Hematopoietic multipotent progenitor cell (in vitro differentiated cells): Measurements from ENCODE around the gene CAPS. TPM values are rescaled to one million over a fixed set of nuclear protein-coding genes. Genes with fewer than 3 reads are reported as not detected.

Source experiments
- DNase-seq, 3 donors: peaks; one replicate each; pipeline ENCODE4 v3.0.0-alpha.2; 2011 to 2015; ENCODE audit warnings: low read depth in 2 of 3, low spot score in 2 of 3
- total RNA-seq: library from RNA; depleted of rRNA; stranded (reverse); fragments of >200 nt; gene quantifications from one replicate; pipeline ENCODE4 v1.2.3, GENCODE V29; 2012

The CAPS gene
- total RNA-seq, 1 donor: 11.3 TPM

DNA sequence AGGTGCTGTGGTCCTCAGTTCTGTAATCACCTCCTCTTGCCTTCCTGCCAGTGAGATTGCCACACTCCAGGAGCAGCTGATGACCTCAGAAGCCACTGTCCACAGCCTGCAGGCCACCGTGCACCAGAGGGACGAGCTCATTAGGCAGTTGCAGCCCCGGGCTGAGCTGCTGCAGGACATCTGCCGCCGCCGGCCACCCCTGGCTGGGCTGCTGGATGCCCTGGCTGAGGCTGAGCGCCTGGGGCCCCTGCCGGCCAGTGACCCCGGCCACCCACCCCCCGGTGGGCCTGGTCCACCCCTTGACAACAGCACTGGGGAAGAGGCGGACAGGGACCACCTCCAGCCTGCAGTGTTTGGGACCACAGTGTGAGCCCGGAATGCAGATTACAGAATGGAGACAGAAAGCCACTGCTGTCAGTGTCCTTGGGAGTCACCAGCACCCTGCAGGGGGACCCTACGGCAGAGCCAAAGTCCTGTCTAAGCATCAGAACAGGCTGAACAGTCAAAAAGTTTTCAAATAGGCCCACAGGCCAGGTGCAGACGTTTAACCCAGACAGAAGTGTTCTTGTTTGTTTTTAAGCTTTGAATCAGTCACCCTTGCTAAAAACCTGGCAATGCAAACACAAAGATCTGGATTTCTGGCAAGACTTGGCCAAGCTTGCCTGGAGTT is 5.1 kb upstream of the CAPS start:
- no peak for DNase-seq

DNA sequence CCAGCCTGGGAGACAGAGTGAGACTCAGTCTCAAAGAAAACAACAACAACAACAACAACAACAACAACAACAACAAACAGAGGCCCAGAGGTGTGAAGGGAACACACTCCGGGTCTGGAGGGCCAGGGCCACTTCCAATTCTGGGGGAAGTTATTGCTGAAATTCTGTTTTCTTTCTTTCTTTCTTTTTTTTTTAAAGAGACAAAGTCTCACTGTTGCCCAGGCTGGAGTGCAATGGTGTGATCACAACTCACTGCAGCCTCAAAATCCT is 3.5 kb upstream of the CAPS start:
- DNase-seq: no peak

DNA sequence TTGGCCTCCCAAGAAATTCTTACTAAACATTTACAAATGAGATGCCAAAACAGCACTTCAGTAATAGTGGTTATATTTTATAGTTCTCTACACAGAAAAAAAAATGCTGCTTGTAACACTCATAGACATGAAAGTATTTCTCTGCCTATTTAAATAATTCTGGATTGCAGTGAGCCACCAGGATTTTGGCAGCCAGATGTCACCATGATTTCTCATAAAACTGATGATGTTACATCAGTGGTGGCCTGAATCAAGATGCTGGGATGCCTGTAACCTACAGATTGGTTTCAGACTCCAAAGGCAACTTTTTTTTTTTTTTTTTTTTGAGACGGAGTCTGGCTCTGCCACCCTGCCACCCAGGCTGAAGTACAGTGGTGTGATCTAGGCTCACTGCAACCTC is 2.7 kb upstream of the CAPS start:
- no peak for DNase-seq

- DNase-seq: no peak
Observed at GRCh38 chr19:5914358-5914774, 312 bp downstream of the CAPS start.

DNA sequence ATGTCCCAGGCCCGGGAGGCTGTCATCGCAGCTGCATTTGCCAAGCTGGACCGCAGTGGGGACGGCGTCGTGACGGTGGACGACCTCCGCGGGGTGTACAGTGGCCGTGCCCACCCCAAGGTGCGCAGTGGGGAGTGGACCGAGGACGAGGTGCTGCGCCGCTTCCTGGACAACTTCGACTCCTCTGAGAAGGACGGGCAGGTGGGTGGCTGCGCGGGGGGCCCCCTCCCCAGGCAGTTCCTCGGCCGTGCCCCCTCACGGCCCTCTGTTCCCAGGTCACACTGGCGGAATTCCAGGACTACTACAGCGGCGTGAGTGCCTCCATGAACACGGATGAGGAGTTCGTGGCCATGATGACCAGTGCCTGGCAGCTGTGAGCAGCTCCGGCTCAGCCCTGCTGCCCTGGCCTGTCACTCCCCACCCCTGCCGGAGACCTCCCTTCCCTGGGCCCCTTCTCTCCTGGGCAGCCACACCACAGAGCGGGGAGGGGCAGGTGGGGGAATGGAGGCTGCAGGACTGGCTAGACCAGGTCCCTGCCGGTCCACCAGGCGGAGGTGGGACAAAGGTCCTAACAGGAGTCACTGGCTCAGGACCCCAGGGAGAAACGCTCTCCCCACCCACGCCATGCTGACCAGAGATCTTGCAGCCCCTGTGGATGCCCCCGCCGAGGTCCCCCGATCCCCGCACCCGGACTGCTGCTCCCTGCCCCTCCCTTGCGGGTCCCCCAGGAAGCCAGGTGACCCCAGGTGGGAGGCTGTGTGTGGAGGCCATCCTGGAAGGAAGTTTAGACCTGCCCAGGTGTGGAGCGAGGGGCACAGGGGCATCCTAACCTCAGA is 1.1 kb downstream of the CAPS start:
- no peak for DNase-seq

DNA sequence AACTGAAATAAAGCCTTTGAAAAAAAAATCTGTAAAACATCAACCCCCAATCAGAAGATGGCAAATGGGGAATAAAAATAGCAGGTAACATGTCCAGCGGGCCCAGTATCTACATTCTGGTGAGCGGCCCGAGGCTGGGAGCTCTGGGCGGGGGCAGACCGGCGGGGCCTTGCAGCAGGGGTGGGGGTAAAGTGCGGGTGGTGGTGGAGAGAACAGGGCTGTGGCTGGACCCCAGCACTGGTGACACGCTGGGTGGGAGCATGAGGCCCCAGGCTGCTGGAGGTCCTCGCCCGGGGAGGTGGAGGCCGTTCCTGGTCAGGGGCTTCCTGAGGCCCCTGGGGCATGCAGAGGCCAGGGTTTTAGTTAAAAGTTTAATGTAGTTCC is 1.7 kb downstream of the CAPS start:
- no peak for DNase-seq

DNA sequence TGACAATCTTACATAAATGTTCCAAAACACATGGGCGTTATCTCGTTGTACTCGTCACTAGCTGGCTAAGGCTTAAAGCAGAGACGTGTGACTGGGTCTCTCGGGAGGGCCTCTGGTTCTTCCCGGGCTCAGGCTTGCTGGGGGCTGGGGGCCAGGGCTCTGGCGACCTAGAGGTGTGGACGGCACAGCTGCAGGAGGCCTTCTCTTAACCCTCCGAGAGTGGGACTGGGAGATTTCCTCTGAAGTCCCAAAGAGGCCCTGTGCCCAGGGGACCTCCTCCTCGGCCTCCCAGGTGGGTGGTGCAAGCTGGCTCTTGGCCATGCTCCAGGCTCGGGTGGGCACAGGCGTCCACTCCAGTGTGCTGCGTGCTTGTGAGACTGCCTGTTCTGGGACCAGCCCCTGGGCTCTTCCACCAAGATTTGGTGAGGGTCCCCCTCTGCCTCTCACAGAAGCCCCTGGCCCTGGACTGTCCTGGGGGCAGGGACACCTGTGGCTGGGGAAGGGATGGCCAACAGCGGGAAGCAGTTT is 2.2 kb downstream of the CAPS start:
- DNase-seq: no peak

DNA sequence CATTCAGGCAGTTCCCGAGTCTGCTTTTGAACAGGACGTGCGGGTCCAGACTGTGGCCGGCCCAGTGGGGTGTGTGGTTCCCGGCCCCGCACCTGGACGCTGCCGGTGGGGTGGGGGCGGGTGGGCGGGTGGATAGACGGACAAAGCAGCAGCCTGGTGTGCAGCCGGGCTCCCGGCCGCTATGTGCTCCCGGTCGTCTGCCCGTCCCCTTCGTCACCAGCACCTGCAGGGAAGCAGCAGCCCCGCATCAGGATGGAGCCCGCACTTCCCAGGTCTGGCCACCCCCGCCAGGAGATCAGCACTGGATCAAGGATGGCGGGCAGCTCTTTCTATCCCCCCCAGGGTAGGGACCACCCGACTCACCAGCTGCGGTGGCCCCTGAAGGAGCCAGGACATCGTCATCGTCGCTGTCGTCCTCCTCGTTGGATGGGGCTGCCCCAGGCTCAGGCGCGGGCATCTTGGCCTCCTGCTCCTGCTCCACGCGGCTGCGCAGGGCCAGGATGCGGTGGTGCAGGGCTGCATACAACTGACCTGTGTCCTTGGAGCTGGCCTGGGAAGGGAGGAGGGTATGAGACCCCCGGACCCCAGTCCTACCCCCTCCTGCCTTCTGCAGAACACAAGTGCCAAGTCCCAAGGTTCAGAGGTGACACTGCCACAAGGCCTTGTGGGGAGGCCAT is 3.5 kb downstream of the CAPS start:
- DNase-seq: no peak

DNA sequence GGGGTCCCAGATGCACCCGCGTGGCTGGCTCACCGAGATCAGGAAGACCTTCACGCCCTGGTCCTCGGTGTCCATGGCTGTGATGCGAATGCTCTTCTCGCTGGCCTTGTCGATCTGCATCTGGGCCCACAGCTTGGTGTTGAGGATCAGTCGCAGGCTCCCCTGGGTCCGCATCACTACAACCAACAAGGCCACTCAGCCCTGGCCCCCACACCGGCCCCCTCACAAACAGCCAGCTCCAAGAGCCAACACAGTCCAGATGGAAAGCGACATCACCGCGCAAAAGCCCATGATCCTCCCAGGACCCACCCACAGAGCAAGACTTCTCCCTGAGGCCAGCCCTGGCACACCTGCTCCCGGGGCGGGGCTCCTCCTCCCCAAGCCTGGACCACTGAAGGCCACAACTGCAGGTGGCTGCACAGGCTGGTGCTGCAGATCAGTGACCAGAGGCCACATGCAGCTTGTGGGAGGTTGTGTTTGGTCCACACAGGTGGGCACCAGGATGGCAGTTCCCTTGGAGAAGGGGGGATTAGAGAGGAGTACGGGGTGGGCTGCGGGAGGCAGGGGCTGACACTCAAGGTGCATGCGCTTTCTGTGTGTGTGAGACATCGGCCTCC is 4.5 kb downstream of the CAPS start:
- no peak for DNase-seq

DNA sequence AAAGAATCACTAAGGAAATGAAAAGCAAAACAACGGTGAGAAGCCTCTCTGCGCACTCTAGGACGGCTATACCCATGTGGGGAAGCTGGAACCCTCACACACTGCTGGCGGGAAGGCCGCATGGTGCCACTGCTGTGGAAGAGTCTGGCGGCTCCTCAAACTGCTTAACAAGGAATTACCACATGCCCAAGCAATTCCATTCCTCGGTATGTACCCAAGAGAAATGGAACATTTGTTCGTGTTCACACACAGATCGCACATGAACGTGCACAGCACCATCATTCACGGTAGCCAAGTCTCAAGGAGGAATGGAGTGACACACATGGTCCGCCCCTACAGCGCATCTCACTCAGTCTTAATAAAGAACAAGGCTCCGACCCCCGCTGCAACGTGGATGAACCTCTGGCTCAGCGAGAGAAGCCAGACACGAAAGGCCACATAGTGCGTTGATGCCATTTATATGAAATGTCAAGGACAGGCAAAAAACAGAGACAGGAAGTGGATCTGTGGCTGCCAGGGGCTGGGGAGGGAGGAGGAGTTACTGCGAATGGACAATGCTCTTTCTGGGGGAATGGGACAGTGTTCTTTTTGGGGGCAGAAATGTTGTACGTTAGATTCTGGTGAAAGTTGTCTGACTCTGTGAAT is 7.6 kb downstream of the CAPS start:
- DNase-seq: no peak

DNA sequence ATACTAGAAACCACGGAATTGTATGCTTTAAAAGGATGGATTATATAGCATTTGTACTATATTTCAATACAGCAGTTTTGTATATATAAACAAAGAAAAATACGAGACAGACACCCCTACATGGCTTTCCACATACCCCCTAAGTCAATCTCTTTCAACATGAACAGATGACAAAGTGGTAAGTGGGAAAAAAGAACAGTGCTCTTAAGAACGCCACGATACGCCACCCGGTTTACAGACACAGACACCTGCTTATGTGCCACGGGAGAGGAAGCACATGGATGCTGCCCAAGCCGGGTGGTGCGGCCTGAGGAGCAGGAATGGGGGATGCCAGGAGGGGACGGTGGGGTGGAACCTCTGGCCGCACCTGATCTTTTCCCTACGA is 8.1 kb downstream of the CAPS start:
- no peak for DNase-seq

DNA sequence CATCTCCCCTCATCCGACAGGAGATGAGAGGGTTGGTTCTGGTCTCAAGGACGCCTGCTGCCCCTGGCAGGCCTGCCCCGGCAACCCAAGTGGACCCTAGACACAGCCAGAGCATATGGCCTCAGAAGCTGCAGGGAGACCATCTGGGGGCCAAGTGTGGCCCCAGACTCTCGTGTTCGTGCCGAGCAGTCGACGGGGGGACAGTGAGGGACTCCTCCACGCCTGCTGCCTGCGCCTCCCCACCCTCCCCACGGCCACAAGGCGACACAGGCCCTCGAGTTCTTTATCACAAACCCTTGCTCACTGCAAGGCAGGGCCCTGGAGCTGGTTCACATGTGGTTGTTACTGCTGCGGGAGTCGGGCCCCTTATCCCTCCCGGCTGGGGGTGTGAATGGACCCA is 9.3 kb downstream of the CAPS start:
- no peak for DNase-seq

DNA sequence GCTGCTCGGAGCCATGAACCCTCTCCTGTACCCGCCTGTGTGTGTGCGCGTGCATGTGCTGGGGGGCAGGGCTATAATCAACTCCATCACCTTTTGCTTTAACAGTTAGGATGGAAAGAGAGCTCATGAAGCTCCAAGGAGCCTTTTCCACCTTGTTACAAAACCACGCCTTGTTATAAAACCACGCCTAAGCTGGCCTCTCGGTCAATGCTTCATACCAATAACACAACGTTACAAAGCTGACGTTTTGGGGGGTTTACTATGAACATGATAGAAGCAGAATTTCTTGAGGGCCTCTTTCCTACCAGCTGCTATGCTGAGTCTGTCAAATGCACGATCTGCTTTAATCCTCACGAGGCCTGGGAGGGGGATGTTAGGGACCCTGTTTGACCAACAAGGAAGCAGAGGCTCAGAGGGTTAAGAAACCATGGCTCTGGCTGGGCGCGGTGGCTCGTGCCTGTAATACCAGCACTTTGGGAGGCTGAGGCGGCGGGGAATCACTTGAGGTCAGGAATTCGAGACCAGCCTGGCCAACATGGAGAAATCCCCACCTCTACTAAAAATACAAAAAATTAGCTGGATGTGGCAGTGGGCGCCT is 11.9 kb downstream of the CAPS start:
- no peak for DNase-seq

- no peak for DNase-seq
Observed at GRCh38 chr19:5926641-5927440, 12.8 kb downstream of the CAPS start.

GRCh38 chr19:5927441-5927821 is 13.4 kb downstream of the CAPS start:
- DNase-seq: no peak

- no peak for DNase-seq
Observed at GRCh38 chr19:5929179-5929578, 15.1 kb downstream of the CAPS start.

DNA sequence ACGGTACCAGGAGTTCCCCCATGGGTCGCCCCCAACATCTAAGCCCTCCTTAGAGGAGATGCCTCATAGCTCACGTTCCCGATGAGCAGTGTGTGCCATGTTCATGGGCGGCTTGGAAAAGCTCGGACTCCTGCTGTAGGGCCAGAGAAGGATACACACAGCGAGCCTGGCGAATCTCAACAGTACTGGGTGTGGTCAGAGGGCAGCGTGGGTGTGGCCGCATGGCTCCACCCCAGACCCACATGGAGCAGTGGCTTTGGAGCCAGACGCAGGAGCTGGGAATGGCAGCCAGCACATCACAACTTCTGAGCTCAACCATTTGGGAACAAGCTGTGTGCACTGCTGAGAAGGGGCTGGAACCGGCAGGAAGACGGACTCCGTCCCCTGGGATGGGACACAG is 15.6 kb downstream of the CAPS start:
- no peak for DNase-seq

DNA sequence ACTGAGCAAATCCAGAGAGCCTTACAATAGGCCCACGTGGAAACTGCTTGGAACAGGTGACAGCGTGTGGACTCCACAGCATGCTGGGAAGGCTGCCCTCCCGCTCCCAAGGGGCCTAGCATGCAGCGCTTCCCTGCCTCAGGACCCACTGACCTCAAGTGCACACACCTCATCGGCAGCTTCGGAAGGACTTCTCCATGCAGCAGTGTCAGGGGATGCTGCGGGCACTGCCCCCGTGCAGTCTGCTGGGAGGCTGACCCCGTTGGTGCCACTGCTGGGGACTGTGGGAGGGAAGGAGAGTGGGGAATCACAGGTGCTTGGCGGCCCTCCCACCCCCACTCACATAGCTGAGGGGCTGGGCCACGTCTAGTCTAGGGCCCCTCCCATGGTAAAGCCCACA is 17.2 kb downstream of the CAPS start:
- DNase-seq: no peak

DNA sequence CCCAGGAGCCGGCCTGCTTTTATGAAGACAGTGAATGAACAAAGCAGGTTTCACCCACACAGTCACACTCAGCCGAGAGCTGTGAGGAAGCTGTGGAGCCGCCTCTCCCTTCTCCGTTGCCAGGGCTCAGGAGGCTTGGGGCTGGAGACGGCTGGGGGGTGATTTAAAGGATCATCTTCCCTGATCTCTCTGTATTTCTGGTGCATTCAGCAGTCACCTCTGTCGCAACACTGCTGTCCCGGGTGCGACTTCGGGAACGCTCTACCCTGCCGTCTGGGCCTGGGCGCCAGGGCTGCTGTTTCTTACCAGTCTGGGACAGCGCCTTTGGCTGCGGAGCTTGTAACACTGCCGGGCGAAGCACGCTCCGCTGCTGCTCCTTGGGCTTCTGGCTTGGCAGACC is 18.1 kb downstream of the CAPS start:
- DNase-seq: no peak
